Subcutaneous abdominal adipose tissue (tissue), 5 donors: ENCODE results near the gene CCDC85B.

ENCODE experiments used
- H3K27ac ChIP-seq: one replicate; pipeline ENCODE4 v1.7.0; 2013; ENCODE audit warnings: low read depth, mild to moderate bottlenecking, inconsistent platforms, low read length, moderate library complexity
- H3K27me3 ChIP-seq, 5 donors: one replicate each; pipeline ENCODE4 v1.7.0; 2013; ENCODE audit warnings: low read length in 5 of 5, inconsistent platforms in 1 of 5; ENCODE audit not compliant: control insufficient read depth in 5 of 5, insufficient read depth in 4 of 5
- H3K36me3 ChIP-seq, 5 donors: one replicate each; pipeline ENCODE4 v1.7.0; 2013; ENCODE audit warnings: low read length in 5 of 5; ENCODE audit not compliant: control insufficient read depth in 5 of 5, insufficient read depth in 5 of 5
- H3K4me1 ChIP-seq, 5 donors: one replicate each; pipeline ENCODE4 v1.7.0; 2013; ENCODE audit warnings: low read length in 5 of 5, mild to moderate bottlenecking in 3 of 5, moderate library complexity in 1 of 5; ENCODE audit not compliant: control insufficient read depth in 5 of 5, insufficient read depth in 5 of 5
- H3K4me3 ChIP-seq, 5 donors: one replicate each; pipeline ENCODE4 v1.7.0; 2013; ENCODE audit warnings: low read length in 5 of 5, low read depth in 1 of 5
- H3K9ac ChIP-seq, 5 donors: one replicate each; pipeline ENCODE4 v1.7.0; 2013; ENCODE audit warnings: low read length in 5 of 5, mild to moderate bottlenecking in 4 of 5, moderate library complexity in 3 of 5
- H3K9me3 ChIP-seq, 5 donors: one replicate each; pipeline ENCODE4 v1.7.0; 2013; ENCODE audit warnings: low read length in 5 of 5; ENCODE audit not compliant: control insufficient read depth in 5 of 5
- donor health status: healthy.
- donor health status: healthy.
- donor health status: healthy.
- donor health status: healthy.
- donor health status: healthy.

The CCDC85B gene

GRCh38 chr11:65896034-65896999 is 5.8 kb downstream of the CCDC85B start:
- Histone ChIP-seq H3K27me3 (peaks cover 0 to 2% (median 0%) of the 10 kb centered on the region in 5 donors), H3K4me3 (no peak overlapping the region)

GRCh38 chr11:65897020-65897471 is 6.6 kb downstream of the CCDC85B start:
- Histone ChIP-seq H3K9me3 (no peaks in the 10 kb centered on the region), H3K9ac (no peak overlapping the region), H3K36me3 (no peaks in the 10 kb centered on the region), H3K4me3 (no peak overlapping the region), H3K27ac (no peak overlapping the region), H3K4me1 (peaks cover 4 to 44% (median 35%) of the 10 kb centered on the region in 5 donors), H3K27me3 (peaks cover 0 to 2% (median 0%) of the 10 kb centered on the region in 5 donors)

More at GRCh38 chr11:65896034-65896999, 5.8 kb downstream of the CCDC85B start:
- H3K27ac ChIP-seq, result no peak overlapping the region
- H3K4me1 ChIP-seq, result peaks cover 4 to 51% (median 42%) of the 10 kb centered on the region in 5 donors
- no peak overlapping the region for H3K9ac ChIP-seq
- no peaks in the 10 kb centered on the region for H3K36me3 ChIP-seq
- no peaks in the 10 kb centered on the region for H3K9me3 ChIP-seq

DNA sequence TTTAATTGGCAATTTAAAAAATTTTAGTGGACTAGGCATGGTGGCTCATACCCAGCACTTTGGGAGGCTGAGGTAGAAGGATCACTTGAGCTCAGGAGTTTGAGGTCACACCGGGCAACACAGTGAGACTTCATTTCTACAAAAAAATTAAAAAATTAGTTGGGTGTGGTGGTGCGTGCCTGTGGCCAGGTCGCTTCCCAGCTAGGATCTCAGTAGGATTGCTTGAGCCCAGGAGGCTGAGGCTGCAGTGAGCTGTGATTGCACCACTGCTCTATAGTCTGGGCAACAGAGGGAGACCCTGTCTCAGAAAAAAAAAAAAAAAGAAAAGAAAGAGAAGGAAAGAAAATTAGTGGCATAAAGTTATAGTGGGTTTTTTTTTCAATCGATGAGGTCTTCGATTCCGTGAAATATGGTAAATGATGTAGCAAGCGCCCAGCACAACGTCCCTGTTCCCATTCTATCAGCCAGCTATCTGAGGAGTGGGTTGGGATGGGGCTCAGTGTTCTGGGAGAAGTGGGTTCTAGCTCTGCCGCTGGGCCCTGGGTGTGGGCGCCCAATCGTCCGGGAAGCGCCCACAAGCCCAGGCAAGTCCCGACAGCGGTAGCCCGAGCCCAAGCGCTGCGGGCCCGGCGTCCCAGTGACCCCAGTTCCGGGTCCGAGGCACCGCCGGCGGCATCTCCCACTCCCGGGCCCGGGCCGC is 8.3 kb downstream of the CCDC85B start:
- peak overlapping the region in 3 of 5 donors; percentile 42 to 84 (median 62) for H3K9ac ChIP-seq
- peak overlapping the region; percentile 30 for H3K27ac ChIP-seq
- peaks cover 1 to 27% (median 19%) of the 10 kb centered on the region in 5 donors for H3K4me1 ChIP-seq
- peak overlapping the region; percentile 40 to 82 (median 79) for H3K4me3 ChIP-seq
- H3K27me3 ChIP-seq, result peaks cover 0 to 2% (median 0%) of the 10 kb centered on the region in 5 donors
- H3K36me3 ChIP-seq, result no peaks in the 10 kb centered on the region
- H3K9me3 ChIP-seq, result no peaks in the 10 kb centered on the region

DNA sequence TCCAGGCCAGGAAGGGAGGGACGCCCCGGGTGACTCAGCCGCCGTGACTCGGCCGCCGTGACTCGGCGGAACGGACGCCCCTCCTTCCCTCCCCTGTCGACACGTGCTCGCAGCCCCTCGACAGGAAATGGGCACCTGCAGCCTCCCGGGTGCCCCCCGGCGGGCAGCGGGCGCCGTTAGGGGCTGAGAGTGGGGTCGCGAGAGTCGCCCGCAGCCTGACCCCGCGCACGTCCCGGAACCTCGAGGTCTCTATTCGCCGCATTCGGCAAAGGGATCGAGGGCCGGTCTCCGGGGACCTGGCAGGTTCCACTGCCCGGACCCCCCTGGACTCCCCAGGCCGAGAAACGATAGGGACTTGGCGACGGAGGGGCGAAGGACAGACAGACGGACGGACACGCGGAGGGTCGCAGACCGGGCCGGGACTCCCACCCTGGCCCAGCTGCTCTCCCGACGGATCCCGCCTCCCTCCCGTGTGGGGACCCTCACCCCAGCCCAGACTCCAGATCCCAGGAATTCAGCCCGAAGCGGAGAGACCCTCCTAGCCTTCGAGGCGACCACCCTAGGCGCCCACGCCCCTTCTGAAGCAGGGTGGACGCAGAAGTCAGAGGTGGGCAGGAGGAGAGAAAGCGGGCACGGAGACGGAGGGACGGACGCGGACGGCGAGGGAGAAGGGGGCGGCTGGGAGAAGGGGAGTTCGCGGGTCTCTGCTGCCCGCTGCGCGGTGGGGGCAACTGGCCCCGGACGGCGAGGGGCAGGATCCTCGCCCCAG is 9.1 kb downstream of the CCDC85B start:
- peak overlapping the region; percentile 40 to 82 (median 79) for H3K4me3 ChIP-seq
- peak overlapping the region in 4 of 5 donors; percentile 36 to 87 (median 82) for H3K9ac ChIP-seq
- peaks cover 0 to 21% (median 14%) of the 10 kb centered on the region in 5 donors for H3K4me1 ChIP-seq
- H3K27ac ChIP-seq, result peak overlapping the region; percentile 30
- no peaks in the 10 kb centered on the region for H3K36me3 ChIP-seq
- peaks cover 0 to 2% (median 0%) of the 10 kb centered on the region in 5 donors for H3K27me3 ChIP-seq
- H3K9me3 ChIP-seq, result no peaks in the 10 kb centered on the region

- peak within 1 kb of the TSS in 4 of 5 donors; percentile 36 to 87 (median 82) for H3K9ac ChIP-seq
Observed at GRCh38 chr11:65900125-65900898, 9.8 kb downstream of the CCDC85B start, which contains the start of gene FOSL1. FOSL1 (minus strand) TSS chr11:65900388; CDS start chr11:65900339, 49 bp downstream.

GRCh38 chr11:65900899-65901180 is 10.4 kb downstream of the CCDC85B start:
- H3K9ac ChIP-seq, result no peak overlapping the region
- peaks cover 0 to 2% (median 0%) of the 10 kb centered on the region in 5 donors for H3K27me3 ChIP-seq
- peak overlapping the region in 4 of 5 donors; percentile 51 to 82 (median 80) for H3K4me3 ChIP-seq

More at GRCh38 chr11:65900125-65900898, 9.8 kb downstream of the CCDC85B start, which contains the start of gene FOSL1:
- Histone ChIP-seq H3K9me3 (no peaks in the 10 kb centered on the region), H3K27ac (peak within 1 kb of the TSS; percentile 30), H3K36me3 (no peaks in the 10 kb centered on the region), H3K27me3 (peaks cover 0 to 2% (median 0%) of the 10 kb centered on the region in 5 donors), H3K4me3 (peak within 1 kb of the TSS; percentile 40 to 82 (median 79)), H3K4me1 (peaks cover 0 to 21% (median 14%) of the 10 kb centered on the region in 5 donors)

DNA sequence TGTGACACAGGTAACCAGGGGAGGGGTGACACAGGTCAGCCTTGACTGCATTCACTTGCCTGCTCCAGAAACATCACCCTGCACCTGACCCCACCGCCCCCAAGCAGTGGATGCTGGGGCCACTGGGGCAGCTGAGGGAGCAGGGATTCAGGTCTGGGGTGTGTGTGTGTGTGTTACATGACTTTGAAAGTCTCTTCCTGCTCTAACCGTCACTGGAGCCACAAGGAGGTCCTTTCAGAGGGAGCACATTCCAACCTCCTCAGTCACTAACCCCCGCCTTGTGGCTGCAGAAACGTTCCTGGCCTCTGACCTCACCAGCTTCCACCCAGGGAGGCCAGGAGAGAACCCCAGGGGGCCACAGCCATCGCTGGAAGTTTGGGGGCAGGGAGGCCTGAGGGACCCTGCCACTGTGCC is 12.6 kb downstream of the CCDC85B start:
- Histone ChIP-seq H3K27ac (no peak overlapping the region), H3K27me3 (peaks cover 0 to 2% (median 0%) of the 10 kb centered on the region in 5 donors), H3K4me1 (peaks cover 0 to 21% (median 14%) of the 10 kb centered on the region in 5 donors), H3K4me3 (no peak overlapping the region), H3K9ac (no peak overlapping the region), H3K36me3 (no peaks in the 10 kb centered on the region), H3K9me3 (no peaks in the 10 kb centered on the region)

More at GRCh38 chr11:65900899-65901180, 10.4 kb downstream of the CCDC85B start:
- Histone ChIP-seq H3K4me1 (peaks cover 0 to 21% (median 14%) of the 10 kb centered on the region in 5 donors), H3K36me3 (no peaks in the 10 kb centered on the region), H3K9me3 (no peaks in the 10 kb centered on the region), H3K27ac (no peak overlapping the region)

DNA sequence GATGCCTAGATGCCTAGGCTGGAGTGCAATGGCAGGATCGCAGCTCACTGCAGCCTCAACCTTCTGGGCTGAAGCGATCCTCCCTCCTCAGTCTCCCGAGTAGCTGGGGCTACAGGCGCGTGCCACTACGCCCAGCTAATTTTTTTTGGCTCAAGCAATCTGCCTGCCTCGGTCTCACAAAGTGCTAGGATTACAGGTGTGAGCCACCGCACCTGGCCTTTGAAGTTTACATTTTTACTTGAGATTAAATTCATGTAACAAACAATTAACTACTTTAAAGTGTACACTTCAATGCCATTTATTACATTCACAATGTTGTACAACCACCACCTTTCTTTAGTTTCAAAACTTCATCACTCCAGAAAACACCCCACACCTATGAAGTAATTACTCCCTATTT is 13.2 kb downstream of the CCDC85B start:
- Histone ChIP-seq H3K4me3 (no peak overlapping the region), H3K4me1 (peaks cover 0 to 19% (median 13%) of the 10 kb centered on the region in 5 donors), H3K9ac (no peak overlapping the region), H3K27me3 (peaks cover 0 to 2% (median 0%) of the 10 kb centered on the region in 5 donors), H3K9me3 (no peaks in the 10 kb centered on the region), H3K27ac (no peak overlapping the region), H3K36me3 (no peaks in the 10 kb centered on the region)

- H3K27me3 ChIP-seq, result peaks cover 0 to 6% (median 4%) of the 10 kb centered on the region in 5 donors
- H3K9ac ChIP-seq, result no peak overlapping the region
- H3K27ac ChIP-seq, result no peak overlapping the region
- no peaks in the 10 kb centered on the region for H3K36me3 ChIP-seq
- H3K4me1 ChIP-seq, result peaks cover 0 to 6% (median 5%) of the 10 kb centered on the region in 5 donors
- no peaks in the 10 kb centered on the region for H3K9me3 ChIP-seq
- H3K4me3 ChIP-seq, result no peak overlapping the region
Observed at GRCh38 chr11:65906602-65907001, 16.1 kb downstream of the CCDC85B start.
